RKO (cell line): ENCODE data around the gene CAPZA1.

Experiments used
- DNase-seq: peaks from one replicate; pipeline ENCODE4 v3.0.0-alpha.2; 2016; ENCODE audit warnings: low spot score

CAPZA1 gene

GRCh38 chr1:112715264-112716053 is 95.8 kb downstream of the CAPZA1 start, which contains the start of gene PPM1J:
Gene PPM1J (minus strand): TSS chr1:112715332. CDS start chr1:112715301, 31 bp downstream.
- peak; percentile 95 for DNase-seq

GRCh38 chr1:112716133-112716720 is 96.6 kb downstream of the CAPZA1 start:
- DNase-seq: peak; percentile 92

- no peak for DNase-seq
These were observed 97.7 kb downstream of the CAPZA1 start for GRCh38 chr1:112717263-112717873.

GRCh38 chr1:112718691-112719418 is 99.2 kb downstream of the CAPZA1 start:
- DNase-seq: peak; percentile 81

GRCh38 chr1:112719706-112720105 is 100.1 kb downstream of the CAPZA1 start:
- no peak for DNase-seq

- DNase-seq: no peak
These were observed 101.2 kb downstream of the CAPZA1 start for GRCh38 chr1:112720800-112721199.
